IPS DF 6.9 (cell line): Measurements from ENCODE around the gene MCCC2.
"Not testable (repeated sequence)": the region's sequence is repeated elsewhere in the genome, so short reads cannot be mapped to it uniquely, and the experiment has no call there.

Experiments used
- DNase-seq: peaks from one replicate; pipeline ENCODE4 v3.0.0-alpha.2; 2013; ENCODE audit warnings: low read depth, low spot score
- H3K27ac ChIP-seq: one replicate; pipeline ENCODE4 v1.5.1; 2013; ENCODE audit warnings: low read length, control low read depth
- H3K27me3 ChIP-seq: 2 replicates; pipeline ENCODE4 v1.6.1; 2013; ENCODE audit warnings: mild to moderate bottlenecking, low read length; ENCODE audit not compliant: control insufficient read depth, insufficient read depth
- H3K36me3 ChIP-seq: 2 replicates; pipeline ENCODE4 v1.6.1; 2013; ENCODE audit warnings: low read length; ENCODE audit not compliant: control insufficient read depth, insufficient read depth
- H3K4me1 ChIP-seq: 2 replicates; pipeline ENCODE4 v1.6.1; 2013; ENCODE audit warnings: low read length; ENCODE audit not compliant: control insufficient read depth, insufficient read depth
- H3K4me3 ChIP-seq: 2 replicates; pipeline ENCODE4 v1.5.1; 2013; ENCODE audit warnings: mild to moderate bottlenecking, low read length
- H3K9me3 ChIP-seq: 2 replicates; pipeline ENCODE4 v1.6.1; 2013; ENCODE audit warnings: low read length, inconsistent platforms; ENCODE audit not compliant: control insufficient read depth, insufficient read depth
- WGBS: extraction: QIAGEN DNeasy Blood & Tissue Kit; methylation state at CpG from one replicate; pipeline ENCODE4 v1.1.7; 2013; ENCODE audit warnings: mixed read lengths, missing lambda C conversion rate; ENCODE audit not compliant: insufficient read length, insufficient coverage; 5-methylcytosine and 5-hydroxymethylcytosine counted together

The MCCC2 gene

GRCh38 chr5:71597001-71597400 lies 9.9 kb downstream of the MCCC2 start:
- Histone ChIP-seq H3K4me1 (no peaks in the 10 kb centered on the region), H3K27ac (no peak overlapping the region), H3K4me3 (no peak overlapping the region), H3K36me3 (peaks cover 8% of the 10 kb centered on the region; the same call in 1 of the 2 replicates), H3K27me3 (no peaks in the 10 kb centered on the region), H3K9me3 (no peaks in the 10 kb centered on the region)
- WGBS: no CpG with 5 or more reads among the region's 1 CpG
- no peak for DNase-seq

GRCh38 chr5:71600783-71601182 lies 13.6 kb downstream of the MCCC2 start:
- no peaks in the 10 kb centered on the region for H3K4me1 ChIP-seq
- no peak overlapping the region for H3K27ac ChIP-seq
- no peaks in the 10 kb centered on the region for H3K27me3 ChIP-seq
- H3K4me3 ChIP-seq: no peak overlapping the region
- H3K9me3 ChIP-seq: no peaks in the 10 kb centered on the region
- peaks cover 8% of the 10 kb centered on the region; the same call in 1 of the 2 replicates for H3K36me3 ChIP-seq
- WGBS: no CpG with 5 or more reads among the region's 1 CpG
- DNase-seq: no peak

DNA sequence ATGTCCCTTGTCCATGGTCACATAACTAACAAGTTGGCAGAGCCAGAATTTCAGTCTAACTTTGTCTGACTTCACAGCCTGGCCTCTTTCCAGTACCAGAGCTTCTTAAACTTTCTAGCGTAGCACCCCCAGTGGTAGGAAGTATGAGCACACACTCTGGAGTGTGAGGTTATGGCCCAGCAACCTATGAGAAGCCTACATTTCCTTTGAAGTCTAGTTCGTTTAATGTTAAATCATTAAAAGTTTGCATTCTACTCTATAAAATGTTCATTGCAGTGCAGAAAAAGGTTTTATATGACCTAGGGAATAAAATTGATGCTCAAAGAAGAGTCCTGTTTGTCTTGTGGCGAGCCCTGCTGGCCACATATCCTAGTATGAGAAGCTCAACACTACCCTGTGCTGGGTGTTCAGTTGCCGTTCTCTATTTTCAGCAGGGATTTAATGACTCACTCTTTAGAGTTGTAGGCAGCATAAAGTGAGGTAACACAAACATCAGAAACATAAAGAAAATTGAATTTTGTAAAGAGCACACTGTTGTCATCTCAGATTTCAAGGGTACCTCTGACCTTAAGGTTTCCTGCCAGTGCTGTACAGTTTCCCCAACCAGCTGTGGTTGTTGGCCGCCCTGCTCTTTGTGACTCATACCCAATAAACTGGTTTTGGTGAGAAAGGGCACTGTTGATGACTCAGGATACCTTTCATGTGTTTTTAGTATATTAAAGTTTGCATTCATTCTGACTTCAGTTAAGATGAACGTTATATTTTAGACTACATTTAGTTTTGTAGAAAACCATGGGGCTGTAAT lies 14.3 kb downstream of the MCCC2 start:
- Histone ChIP-seq H3K4me3 (no peak overlapping the region), H3K9me3 (no peaks in the 10 kb centered on the region), H3K27ac (no peak overlapping the region), H3K36me3 (peaks cover 8% of the 10 kb centered on the region; the same call in 1 of the 2 replicates), H3K27me3 (no peaks in the 10 kb centered on the region), H3K4me1 (no peaks in the 10 kb centered on the region)
- WGBS: no CpG with 5 or more reads among the region's 6 CpGs
- DNase-seq: peak; percentile 16

DNA sequence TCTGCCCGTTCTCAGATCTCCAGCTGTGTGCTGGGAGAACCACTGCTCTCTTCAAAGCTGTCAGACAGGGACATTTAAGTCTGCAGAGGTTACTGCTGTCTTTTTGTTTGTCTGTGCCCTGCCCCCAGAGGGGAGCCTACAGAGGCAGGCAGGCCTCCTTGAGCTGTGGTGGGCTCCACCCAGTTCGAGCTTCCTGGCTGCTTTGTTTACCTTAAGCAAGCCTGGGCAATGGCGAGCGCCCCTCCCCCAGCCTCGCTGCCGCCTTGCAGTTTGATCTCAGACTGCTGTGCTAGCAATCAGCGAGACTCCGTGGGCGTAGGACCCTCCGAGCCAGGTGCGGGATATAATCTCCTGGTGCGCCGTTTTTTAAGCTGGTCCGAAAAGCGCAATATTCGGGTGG lies 22.8 kb downstream of the MCCC2 start:
- H3K36me3 ChIP-seq, H3K9me3 ChIP-seq, H3K27me3 ChIP-seq, DNase-seq, H3K27ac ChIP-seq, H3K4me3 ChIP-seq, H3K4me1 ChIP-seq: not testable (repeated sequence)
- whole genome bisulfite sequencing: no CpG with 5 or more reads among the region's 16 CpGs

- no peaks in the 10 kb centered on the region for H3K27me3 ChIP-seq
- no peaks in the 10 kb centered on the region for H3K9me3 ChIP-seq
- no peaks in the 10 kb centered on the region for H3K4me1 ChIP-seq
- no peak for DNase-seq
- peaks cover 6% of the 10 kb centered on the region; the same call in 1 of the 2 replicates for H3K36me3 ChIP-seq
- H3K27ac ChIP-seq: no peak overlapping the region
- H3K4me3 ChIP-seq: no peak overlapping the region
- no CpG with 5 or more reads among the region's 4 CpGs for WGBS
Measured at GRCh38 chr5:71615809-71616208, 28.7 kb downstream of the MCCC2 start.

DNA sequence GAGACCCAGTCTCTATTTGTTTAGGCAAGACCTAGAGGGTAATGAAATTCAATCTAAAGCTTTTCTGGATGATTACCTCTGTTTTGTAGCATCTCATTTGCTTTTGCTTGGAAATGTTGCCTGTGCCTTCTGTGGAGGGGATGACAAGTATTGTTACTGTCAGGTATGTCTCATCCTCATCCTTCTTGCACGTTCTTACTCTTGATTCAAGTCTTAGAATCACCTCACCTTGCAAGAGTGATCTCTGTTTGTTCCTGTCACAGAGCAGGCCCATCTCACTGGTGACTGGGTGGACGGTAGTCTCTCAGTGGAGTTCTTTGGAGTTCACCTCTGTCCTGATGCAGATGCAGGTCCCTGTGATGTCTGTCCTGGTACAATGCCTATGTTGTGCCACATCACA lies 33.5 kb downstream of the MCCC2 start:
- Histone ChIP-seq H3K27ac (no peak overlapping the region), H3K9me3 (no peaks in the 10 kb centered on the region), H3K4me3 (no peak overlapping the region), H3K27me3 (no peaks in the 10 kb centered on the region), H3K4me1 (no peaks in the 10 kb centered on the region), H3K36me3 (no peaks in the 10 kb centered on the region)
- DNase-seq: no peak
- WGBS: no CpG with 5 or more reads among the region's 2 CpGs

DNA sequence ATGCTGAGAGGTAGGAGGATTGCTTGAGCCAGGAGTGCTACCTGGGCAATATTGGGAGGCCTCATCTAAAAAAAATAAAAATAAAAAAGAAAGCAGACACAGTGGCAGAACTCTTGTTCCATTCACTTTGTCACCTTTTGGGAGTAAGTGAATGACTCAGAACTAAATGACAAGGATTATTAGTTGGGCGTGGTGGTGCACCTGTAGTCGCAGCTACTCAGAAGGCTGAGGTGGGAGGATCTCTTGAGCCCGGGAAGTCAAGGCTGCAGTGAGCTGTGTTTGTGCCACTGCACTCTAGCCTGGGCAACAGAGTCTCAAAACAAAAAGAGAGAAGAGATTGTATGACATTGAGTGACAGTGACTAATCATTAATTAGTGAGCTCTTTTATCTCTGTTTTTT lies 34.1 kb downstream of the MCCC2 start:
- H3K36me3 ChIP-seq: no peaks in the 10 kb centered on the region
- H3K4me1 ChIP-seq: no peaks in the 10 kb centered on the region
- WGBS: no CpG with 5 or more reads among the region's 3 CpGs
- no peaks in the 10 kb centered on the region for H3K9me3 ChIP-seq
- no peak overlapping the region for H3K27ac ChIP-seq
- no peak overlapping the region for H3K4me3 ChIP-seq
- H3K27me3 ChIP-seq: no peaks in the 10 kb centered on the region
- no peak for DNase-seq

- Histone ChIP-seq H3K4me1 (no peaks in the 10 kb centered on the region), H3K27ac (no peak overlapping the region), H3K9me3 (no peaks in the 10 kb centered on the region), H3K4me3 (no peak overlapping the region), H3K27me3 (no peaks in the 10 kb centered on the region), H3K36me3 (no peaks in the 10 kb centered on the region)
- no CpG with 5 or more reads among the region's 2 CpGs for WGBS
- no peak for DNase-seq
Measured at GRCh38 chr5:71621741-71622140, 34.6 kb downstream of the MCCC2 start.

DNA sequence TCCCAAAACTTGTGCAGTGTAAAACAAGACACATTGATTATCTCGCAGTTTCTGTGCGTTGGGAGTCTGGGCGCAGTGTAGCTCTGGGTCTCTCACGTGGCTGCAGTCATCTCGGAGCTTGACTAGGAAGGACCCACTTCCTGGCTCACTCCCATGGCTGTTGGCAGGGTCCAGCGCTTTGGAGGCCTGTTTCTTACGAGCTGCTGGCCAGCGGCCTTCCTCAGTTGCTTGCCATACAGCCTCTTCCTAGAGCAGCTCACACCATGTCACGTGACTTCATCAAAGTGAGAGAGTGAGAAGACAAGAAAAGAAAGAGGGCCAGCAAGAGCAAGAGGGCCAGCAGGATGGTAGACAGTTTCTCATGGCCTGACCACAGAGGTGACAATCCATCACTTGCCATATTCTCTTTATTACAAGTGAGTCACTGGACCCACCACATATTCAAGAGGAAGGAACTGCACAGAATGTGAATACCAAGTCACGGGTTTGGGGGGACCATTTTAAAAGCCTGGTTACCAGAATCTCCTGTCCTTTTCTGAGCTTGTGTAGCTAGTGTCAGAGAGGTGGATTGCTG lies 36.2 kb downstream of the MCCC2 start:
- Histone ChIP-seq H3K4me3 (no peak overlapping the region), H3K36me3 (no peaks in the 10 kb centered on the region), H3K27ac (no peak overlapping the region), H3K27me3 (no peaks in the 10 kb centered on the region), H3K4me1 (no peaks in the 10 kb centered on the region), H3K9me3 (no peaks in the 10 kb centered on the region)
- no CpG with 5 or more reads among the region's 10 CpGs for WGBS
- DNase-seq: no peak

- no peak for DNase-seq
- Histone ChIP-seq H3K4me3 (no peak overlapping the region), H3K4me1 (no peaks in the 10 kb centered on the region), H3K9me3 (no peaks in the 10 kb centered on the region), H3K27ac (no peak overlapping the region), H3K36me3 (no peaks in the 10 kb centered on the region), H3K27me3 (no peaks in the 10 kb centered on the region)
- whole genome bisulfite sequencing: no CpG with 5 or more reads among the region's 6 CpGs
Measured at GRCh38 chr5:71629950-71630349, 42.8 kb downstream of the MCCC2 start.

DNA sequence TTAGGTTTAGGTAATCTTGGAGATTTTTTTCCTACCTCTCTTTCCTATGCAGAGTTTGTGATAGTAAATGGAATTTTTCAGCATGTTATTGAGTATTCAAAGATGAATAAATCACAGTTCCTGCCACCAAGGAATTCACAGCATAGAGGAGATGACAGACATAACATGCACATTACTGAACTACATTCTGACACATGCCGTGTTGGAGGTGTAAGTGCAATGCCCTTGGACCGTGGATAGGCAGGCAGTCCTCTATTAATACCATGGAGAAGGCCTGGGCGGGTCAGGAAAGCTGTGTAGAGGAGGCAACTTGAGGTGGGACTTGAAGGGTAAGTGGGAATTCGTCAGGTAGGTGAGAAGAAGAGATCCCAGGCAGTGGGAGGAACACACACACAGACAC lies 43.9 kb downstream of the MCCC2 start:
- Histone ChIP-seq H3K4me3 (no peak overlapping the region), H3K27ac (no peak overlapping the region), H3K27me3 (no peaks in the 10 kb centered on the region), H3K36me3 (no peaks in the 10 kb centered on the region), H3K9me3 (no peaks in the 10 kb centered on the region), H3K4me1 (no peaks in the 10 kb centered on the region)
- WGBS: no CpG with 5 or more reads among the region's 4 CpGs
- no peak for DNase-seq
